GM12875 (cell line): Measurements from ENCODE around the gene TMEM247.
"Not testable (repeated sequence)": the region's sequence is repeated elsewhere in the genome, so short reads cannot be mapped to it uniquely, and the experiment has no call there.

ENCODE experiments used
- H3K4me3 ChIP-seq: one replicate; pipeline ENCODE4 v1.5.1; 2011; ENCODE audit warnings: low read depth, low read length, control low read depth
- CTCF ChIP-seq: IDR thresholded peaks from 2 replicates; pipeline ENCODE4 v1.5.1; 2011; ENCODE audit warnings: low read depth, mild to moderate bottlenecking, control low read depth, inconsistent platforms, low read length, moderate library complexity, borderline replicate concordance; ENCODE audit not compliant: insufficient read depth

Gene TMEM247

GRCh38 chr2:46520130-46520711 lies 40.9 kb downstream of the TMEM247 start:
- TF ChIP-seq CTCF = no peak
- H3K4me3 ChIP-seq = no peak overlapping the region

- no peak overlapping the region for H3K4me3 ChIP-seq
- TF ChIP-seq CTCF = no peak
Measured at GRCh38 chr2:46521215-46521683, 41.9 kb downstream of the TMEM247 start.

GRCh38 chr2:46522385-46522784 lies 43.0 kb downstream of the TMEM247 start:
- not testable (repeated sequence) for H3K4me3 ChIP-seq

GRCh38 chr2:46525522-46526155 lies 46.3 kb downstream of the TMEM247 start:
- H3K4me3 ChIP-seq = no peak overlapping the region
- TF ChIP-seq CTCF = no peak

GRCh38 chr2:46528880-46529279 lies 49.5 kb downstream of the TMEM247 start:
- no peak overlapping the region for H3K4me3 ChIP-seq
- TF ChIP-seq CTCF = no peak

- no peak overlapping the region for H3K4me3 ChIP-seq
- no peak for TF ChIP-seq CTCF
Measured at GRCh38 chr2:46530639-46531038, 51.3 kb downstream of the TMEM247 start.

GRCh38 chr2:46531863-46532262 lies 52.5 kb downstream of the TMEM247 start:
- H3K4me3 ChIP-seq = no peak overlapping the region
- TF ChIP-seq CTCF = no peak
